Measurements from ENCODE around the gene TRAK2.
"Not testable (repeated sequence)": the region's sequence is repeated elsewhere in the genome, so short reads cannot be mapped to it uniquely, and the experiment has no call there.

Gene TRAK2

GRCh38 chr2:201450954-201451291, 335 bp downstream of the TRAK2 start:
- no peak for DNase-seq

GRCh38 chr2:201448701-201449100, 2.6 kb downstream of the TRAK2 start:
- DNase-seq, result no peak

- no peak for DNase-seq
Observed at GRCh38 chr2:201448061-201448460, 3.2 kb downstream of the TRAK2 start.

GRCh38 chr2:201447086-201447485, 4.2 kb downstream of the TRAK2 start:
- no peak for DNase-seq

GRCh38 chr2:201444746-201445465, 6.4 kb downstream of the TRAK2 start:
- DNase-seq, result no peak

- no peak for DNase-seq
Observed at GRCh38 chr2:201441409-201441808, 9.8 kb downstream of the TRAK2 start.

GRCh38 chr2:201440182-201440581, 11.1 kb downstream of the TRAK2 start:
- DNase-seq, result no peak

- DNase-seq, result not testable (repeated sequence)
Observed at GRCh38 chr2:201439336-201439922, 11.8 kb downstream of the TRAK2 start.

- DNase-seq, result no peak
Observed at GRCh38 chr2:201436141-201436540, 15.1 kb downstream of the TRAK2 start.

GRCh38 chr2:201433394-201433995, 17.8 kb downstream of the TRAK2 start:
- no peak for DNase-seq

GRCh38 chr2:201432621-201433393, 18.5 kb downstream of the TRAK2 start:
- DNase-seq, result no peak

- DNase-seq, result no peak
Observed at GRCh38 chr2:201432038-201432620, 19.1 kb downstream of the TRAK2 start.

GRCh38 chr2:201430839-201431238, 20.4 kb downstream of the TRAK2 start:
- no peak for DNase-seq

GRCh38 chr2:201430322-201430721, 20.9 kb downstream of the TRAK2 start:
- DNase-seq, result not testable (repeated sequence)

GRCh38 chr2:201429835-201430234, 21.4 kb downstream of the TRAK2 start:
- DNase-seq, result not testable (repeated sequence)

GRCh38 chr2:201428366-201428765, 22.9 kb downstream of the TRAK2 start:
- not testable (repeated sequence) for DNase-seq

GRCh38 chr2:201425952-201426351, 25.3 kb downstream of the TRAK2 start:
- no peak for DNase-seq

- DNase-seq, result no peak
Observed at GRCh38 chr2:201420442-201421113, 30.7 kb downstream of the TRAK2 start.

GRCh38 chr2:201419986-201420385, 31.3 kb downstream of the TRAK2 start:
- DNase-seq, result no peak

GRCh38 chr2:201419057-201419635, 32.1 kb downstream of the TRAK2 start:
- DNase-seq, result no peak

GRCh38 chr2:201415149-201415548, 36.1 kb downstream of the TRAK2 start:
- no peak for DNase-seq
